IPS DF 4.7 (cell line): Measurements from ENCODE around the gene HCN3.

Experiments
- DNase-seq: peaks from one replicate; pipeline ENCODE4 v3.0.0-alpha.2; 2013; ENCODE audit warnings: low spot score; ENCODE audit errors: extremely low read depth

Gene HCN3

DNA sequence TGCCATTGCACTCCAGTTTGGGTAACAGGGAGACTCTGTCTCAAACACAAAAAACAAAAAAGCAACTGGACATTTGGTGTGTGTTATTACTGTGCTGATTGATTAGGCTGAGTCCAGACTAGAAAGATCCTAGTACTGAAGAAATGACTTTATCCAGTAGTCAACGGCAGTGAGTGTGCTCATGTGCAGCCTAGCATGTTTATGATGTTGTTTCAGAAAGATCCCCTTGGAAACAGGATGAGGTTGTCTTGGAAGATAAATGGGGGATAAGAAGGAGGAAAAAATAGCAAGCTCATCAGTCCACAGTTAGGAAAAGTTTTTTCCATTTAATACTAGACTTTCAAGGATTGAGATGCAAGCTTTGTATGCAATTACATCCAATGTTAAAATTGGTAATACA, 57.7 kb downstream of the HCN3 start:
- DNase-seq, result no peak
